Hepatocyte (in vitro differentiated cells): ENCODE results near the gene RNF212B.
"Not testable (repeated sequence)": the region's sequence is repeated elsewhere in the genome, so short reads cannot be mapped to it uniquely, and the experiment has no call there.

Source experiments
- CTCF ChIP-seq: fragments of 200-600 bp; sonication (generic); IDR thresholded peaks from 2 replicates; pipeline ENCODE4 v1.5.1; 2016; ENCODE audit warnings: antibody characterized with exemption, mild to moderate bottlenecking; ENCODE audit not compliant: poor library complexity
- EZH2 ChIP-seq: fragments of 200-600 bp; sonication (generic); IDR thresholded peaks from 2 replicates; pipeline ENCODE4 v1.6.1; 2016; ENCODE audit warnings: antibody characterized with exemption, mild to moderate bottlenecking, borderline replicate concordance
- EZH2phosphoT487 ChIP-seq: fragments of 200-600 bp; sonication (generic); IDR thresholded peaks from one replicate; pipeline ENCODE4 v1.6.1; 2018; ENCODE audit warnings: antibody characterized with exemption, mild to moderate bottlenecking, low read depth, moderate library complexity; ENCODE audit not compliant: unreplicated experiment, severe bottlenecking

- TF ChIP-seq CTCF, EZH2phosphoT487, EZH2: not testable (repeated sequence)
Observed at GRCh38 chr14:23199141-23199540, 38.6 kb upstream of the RNF212B start.
